NCI-H2107 (cell line): ENCODE results near the gene ZNF488.

Source experiments
- DNase-seq: peaks from one replicate; lab custom pipeline; 2025; lab: John Stamatoyannopoulos, UW

ZNF488 gene

GRCh38 chr10:47381427-47382379 lies 2.4 kb downstream of the ZNF488 start:
- no peak for DNase-seq

GRCh38 chr10:47381103-47381395 lies 3.0 kb downstream of the ZNF488 start:
- DNase-seq = no peak

GRCh38 chr10:47380341-47381102 lies 3.6 kb downstream of the ZNF488 start:
- no peak for DNase-seq

DNA sequence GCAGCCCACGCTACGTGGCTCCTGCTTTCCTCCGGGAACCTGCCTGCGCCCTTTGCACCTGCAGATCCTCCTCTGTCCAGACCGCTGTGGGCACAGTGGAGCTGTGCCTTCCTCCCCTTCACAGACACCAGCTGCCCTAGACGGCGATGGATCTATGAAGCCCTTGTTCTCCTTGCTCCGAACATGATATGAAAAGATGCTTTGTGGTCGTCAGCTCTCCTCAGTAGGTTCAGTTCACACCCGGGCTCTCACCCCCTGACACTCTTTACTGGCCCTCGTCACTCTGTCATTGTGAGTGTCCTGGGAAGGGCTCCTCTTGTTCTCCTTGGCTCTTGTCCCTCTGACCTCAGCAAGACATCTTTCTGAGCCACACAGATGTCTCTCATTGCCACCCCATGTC lies 4.2 kb downstream of the ZNF488 start:
- DNase-seq = no peak

GRCh38 chr10:47379445-47379785 lies 4.7 kb downstream of the ZNF488 start:
- no peak for DNase-seq

DNA sequence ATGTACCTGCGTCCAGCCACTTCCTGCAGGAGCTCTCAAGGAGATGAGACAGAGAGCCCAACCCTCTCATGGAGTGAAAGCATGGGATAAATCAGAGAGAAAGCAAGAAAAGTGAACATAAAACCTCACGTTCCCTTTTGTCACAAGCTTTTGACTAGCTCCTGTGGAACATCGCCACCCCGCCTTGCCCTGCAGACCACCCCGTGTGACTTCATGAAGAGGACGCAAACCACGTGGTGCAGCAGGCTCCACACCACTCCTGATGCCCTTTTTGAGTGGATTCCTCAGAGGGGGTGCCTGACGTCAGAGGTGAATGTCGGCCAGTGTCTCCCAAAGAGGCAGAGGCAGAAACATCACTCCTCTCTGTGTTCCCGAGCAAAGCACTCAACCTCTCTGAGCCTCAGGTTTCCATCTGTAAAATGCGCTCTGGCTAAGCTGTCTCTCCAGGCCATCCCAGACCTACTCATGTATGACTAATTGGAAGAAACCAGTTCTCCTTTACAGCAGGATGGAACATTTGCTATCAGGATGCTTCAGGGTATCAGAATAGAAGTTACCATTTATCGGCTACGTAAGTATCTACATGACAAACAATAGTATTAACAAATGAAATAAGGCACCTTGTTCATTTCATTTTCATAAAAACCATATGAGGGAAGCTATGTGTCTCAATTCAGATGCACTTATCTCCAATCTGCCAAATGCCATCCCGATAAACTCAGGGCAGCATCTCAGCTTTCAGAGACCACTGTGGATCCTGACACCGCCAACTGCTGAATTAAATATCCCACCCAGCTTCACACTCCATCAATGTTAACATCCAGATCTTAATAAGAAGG lies 5.3 kb downstream of the ZNF488 start:
- DNase-seq = no peak

DNA sequence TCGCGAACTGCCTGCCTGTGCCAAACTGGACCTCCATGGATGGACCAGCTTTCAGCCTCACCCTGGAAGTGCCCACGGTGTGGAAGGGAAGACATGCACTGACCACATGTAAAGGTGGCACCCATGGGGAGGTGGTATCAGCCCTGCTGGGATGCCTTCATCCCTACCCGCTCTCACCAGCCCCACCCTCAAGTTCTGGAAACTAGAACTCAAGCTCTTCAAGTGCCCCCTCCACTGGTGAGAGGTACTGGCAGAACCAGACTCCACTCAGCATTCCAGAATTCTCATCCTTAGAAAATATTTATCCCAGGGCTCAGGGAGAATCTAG lies 5.9 kb downstream of the ZNF488 start:
- DNase-seq = no peak

DNA sequence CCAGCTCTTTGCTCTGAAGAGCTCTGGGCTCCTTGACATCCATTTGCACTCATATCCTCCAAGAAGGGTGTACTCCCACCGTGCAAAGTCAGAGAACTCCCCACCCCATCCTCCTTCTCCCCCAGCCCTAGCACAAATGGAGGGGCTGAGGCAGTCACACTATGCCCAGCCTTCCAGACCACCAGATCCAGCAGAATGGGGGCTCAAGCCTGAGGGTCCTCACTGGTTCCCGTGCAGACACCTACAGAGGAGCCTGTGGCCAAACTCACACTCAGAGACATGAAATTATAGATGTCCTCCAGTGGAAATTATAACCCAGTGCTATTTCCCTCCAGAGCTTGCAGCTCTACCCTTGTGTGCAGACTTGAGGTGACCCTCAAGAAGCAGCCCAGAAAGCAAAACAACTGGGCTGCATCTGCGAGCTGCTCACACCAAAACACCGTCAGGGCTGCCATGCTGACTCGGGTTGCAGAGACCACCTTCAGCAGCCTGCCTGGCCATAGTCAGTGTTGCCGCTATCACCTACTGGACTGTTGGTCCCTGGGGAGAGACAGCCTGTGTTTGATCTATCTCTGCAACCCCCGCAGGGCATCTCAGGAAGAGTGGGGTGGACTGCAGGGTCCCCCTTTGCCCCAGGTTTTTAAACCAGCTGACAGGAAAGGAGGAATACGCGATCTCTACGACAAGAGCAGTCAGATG lies 7.4 kb downstream of the ZNF488 start:
- DNase-seq = no peak

DNA sequence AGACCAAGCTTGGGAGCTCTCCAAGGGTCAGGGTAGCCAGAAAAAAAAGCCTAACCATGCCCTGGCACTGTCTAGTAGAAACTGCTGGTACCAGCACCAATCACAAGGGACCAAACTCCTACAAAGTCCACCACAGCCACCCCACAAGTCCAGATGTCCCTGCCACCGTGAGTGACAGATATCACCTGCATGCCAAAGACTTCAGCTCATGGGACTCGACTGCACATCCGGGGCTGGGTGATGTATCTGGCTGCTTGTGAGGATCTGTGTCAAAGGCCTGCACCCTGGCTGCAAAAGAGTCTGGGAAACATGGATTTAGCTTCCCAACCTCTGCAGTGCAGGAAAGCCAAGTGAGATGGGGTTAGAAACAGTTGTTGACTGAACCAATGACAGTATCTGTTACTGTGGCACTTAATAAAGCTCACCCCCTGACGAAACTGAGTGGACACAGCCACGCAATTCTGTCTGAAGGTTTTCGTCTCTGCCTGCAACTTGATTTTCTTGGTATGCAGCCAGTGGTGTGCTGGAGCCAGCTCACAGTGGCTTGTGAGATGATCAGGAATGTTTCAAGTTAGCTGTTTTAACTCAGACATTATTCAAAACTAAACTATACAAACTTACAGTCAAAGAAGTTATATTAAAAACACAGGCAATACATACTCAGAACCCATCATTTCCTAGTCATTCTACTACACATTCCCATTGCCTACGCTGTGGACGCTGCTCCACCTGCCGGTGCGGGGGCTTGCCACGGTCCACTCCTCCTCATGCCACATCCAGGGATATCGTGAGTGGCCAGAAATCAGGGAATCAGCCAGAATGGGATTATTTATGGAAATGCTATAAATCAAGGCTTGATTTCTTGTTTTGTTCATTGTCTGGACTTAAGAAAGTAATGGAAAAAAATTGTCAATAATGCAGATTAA lies 9.2 kb downstream of the ZNF488 start:
- DNase-seq = no peak

DNA sequence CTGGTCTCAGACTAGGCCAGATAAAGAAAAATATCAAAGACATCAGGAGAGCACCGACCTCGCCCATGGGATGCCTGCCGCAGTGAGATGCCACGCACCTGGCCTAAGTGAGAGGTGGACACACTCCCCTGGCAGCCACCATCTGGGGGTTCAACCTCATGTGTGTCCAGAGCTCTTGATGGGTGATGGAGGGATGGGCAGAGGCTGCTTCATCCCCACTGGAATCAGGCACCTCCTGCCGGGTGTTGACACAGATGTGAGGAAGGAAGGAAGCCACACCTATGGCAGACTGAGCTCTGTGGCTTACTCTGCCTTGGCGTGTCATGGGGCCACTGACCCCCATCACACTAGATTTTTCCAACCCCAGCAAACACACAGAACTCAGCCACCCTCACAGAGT lies 11.4 kb downstream of the ZNF488 start:
- DNase-seq = no peak

GRCh38 chr10:47371629-47372485 lies 12.2 kb downstream of the ZNF488 start:
- no peak for DNase-seq

DNA sequence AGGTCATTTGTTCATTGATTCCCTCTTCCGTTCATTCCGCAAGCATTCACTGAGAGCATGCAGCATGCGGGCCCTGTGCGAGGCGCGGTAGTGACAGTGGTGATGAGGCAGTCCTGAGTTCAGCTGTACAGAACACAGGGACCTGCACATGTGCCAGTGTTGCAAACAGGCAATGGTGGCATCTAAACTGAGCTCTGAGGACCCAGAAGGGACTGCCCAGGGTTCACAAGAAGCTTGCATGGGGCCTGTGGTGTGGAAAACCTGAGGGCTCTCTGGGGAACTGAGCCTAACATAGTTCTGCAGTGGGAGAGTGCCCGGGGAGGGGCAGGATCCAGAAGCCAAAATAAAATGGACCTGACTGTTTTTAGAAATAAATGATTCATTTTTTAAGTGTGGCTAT lies 13.2 kb downstream of the ZNF488 start:
- DNase-seq = no peak

DNA sequence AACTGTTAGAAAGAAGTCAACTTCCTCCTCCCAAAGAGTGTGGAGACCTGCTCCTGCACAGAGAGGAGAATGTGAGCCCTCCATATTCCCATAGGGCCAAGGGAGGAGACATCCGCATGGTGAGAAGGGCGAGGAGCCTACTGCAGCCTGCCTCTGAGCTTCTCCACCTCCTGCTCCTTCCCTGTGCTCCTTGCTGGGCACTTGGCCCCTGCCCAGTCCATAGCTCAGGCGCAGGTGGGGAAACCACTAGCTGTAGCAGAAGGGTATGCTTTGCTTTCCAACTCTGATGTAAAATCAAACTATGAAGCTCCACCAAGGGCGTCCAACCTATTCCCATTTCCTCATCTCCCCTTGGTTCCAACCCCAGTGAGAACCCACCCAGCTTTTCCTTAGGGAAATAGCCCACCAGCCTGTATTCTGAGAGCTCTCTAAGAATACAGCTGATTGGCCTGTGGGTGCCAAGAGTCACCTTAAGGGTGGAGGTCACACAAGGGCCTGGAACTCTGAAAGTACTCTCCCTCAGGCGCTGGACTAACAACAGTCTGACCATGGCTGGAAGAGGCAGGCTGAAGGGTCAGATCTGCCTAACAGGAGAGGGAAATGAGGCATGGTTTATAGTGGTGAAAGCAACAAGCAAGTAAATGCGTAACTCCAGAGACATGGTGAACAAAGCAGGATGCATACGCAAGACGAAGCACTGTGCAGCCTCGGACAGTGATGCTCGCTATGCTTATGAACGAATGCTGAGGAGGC lies 13.9 kb downstream of the ZNF488 start:
- DNase-seq = no peak

- no peak for DNase-seq
These were observed 14.7 kb downstream of the ZNF488 start for GRCh38 chr10:47369251-47369894.

DNA sequence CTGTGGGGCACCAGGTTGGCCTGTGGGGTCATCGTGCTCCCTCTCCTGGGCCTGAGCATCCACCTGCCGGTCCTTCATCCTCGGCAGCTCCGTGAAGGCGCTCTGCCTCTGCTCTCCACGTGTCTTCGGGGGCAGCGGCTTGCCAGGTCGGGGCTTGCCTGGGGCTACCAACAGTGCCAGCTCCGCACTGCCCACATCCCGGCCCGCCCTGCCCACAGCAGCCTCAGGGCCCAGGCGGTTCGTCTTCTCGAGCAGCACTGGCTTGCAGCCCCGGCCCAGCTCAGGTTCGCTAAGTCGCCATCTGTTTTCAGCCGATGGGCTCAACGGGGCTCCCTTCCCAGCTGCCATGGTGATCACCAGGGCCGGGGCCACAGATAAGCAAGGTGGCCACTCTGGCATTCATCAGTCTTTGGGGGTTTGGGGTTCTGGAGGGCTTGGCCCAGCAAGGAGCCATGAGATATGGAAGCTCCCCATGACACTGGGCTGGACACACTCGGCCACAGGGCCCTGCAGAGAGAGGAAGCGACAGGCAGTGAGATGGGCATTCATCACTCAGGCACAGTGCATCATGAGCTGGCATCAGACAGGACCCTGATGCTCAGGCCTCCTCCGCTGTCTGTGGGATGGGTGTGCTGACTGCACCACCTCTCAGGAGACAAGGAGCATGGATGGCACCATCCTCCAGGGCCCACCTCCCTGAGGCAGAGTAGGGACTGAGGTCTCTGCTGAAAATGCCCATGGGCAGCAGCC lies 15.5 kb downstream of the ZNF488 start:
- no peak for DNase-seq

DNA sequence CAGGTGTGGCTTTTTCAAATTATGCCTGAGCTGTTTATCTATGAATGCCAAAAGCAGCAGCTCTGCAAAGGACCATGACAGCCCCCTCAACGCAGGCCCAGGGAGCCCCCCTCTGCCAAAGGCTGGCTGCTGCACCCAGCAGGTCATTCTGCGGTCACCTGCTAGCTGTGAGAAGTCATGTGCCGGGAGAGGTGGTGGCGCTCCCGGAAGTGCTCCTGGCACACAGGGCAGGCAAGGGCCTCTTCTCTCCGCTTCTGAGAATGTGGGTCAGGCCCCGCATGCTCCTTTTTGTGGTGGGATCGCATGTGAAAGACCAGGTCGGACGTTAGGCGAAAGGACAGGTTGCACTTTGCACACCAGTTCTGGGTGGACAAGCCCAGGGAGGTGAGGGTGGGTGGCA lies 16.4 kb downstream of the ZNF488 start:
- no peak for DNase-seq

- DNase-seq = no peak
These were observed 17.2 kb downstream of the ZNF488 start for GRCh38 chr10:47366731-47367460.
